ENCODE results near the gene STK24.

The STK24 gene

GRCh38 chr13:98549728-98550317 lies 27.1 kb downstream of the STK24 start:
- no peak for DNase-seq

GRCh38 chr13:98549006-98549727 lies 27.7 kb downstream of the STK24 start:
- DNase-seq, result no peak

GRCh38 chr13:98548230-98548629 lies 28.7 kb downstream of the STK24 start:
- no peak for DNase-seq

GRCh38 chr13:98547455-98547854 lies 29.5 kb downstream of the STK24 start:
- no peak for DNase-seq

- DNase-seq, result no peak
Measured at GRCh38 chr13:98546402-98546801, 30.5 kb downstream of the STK24 start.

- DNase-seq, result no peak
Measured at GRCh38 chr13:98544104-98544710, 32.7 kb downstream of the STK24 start.

GRCh38 chr13:98543378-98544103 lies 33.4 kb downstream of the STK24 start:
- no peak for DNase-seq

GRCh38 chr13:98542568-98543377 lies 34.1 kb downstream of the STK24 start:
- no peak for DNase-seq

- no peak for DNase-seq
Measured at GRCh38 chr13:98541701-98542203, 35.2 kb downstream of the STK24 start.

GRCh38 chr13:98541191-98541590 lies 35.7 kb downstream of the STK24 start:
- no peak for DNase-seq

GRCh38 chr13:98540476-98540875 lies 36.4 kb downstream of the STK24 start:
- DNase-seq, result no peak

GRCh38 chr13:98539666-98540065 lies 37.2 kb downstream of the STK24 start:
- no peak for DNase-seq

- no peak for DNase-seq
Measured at GRCh38 chr13:98538876-98539275, 38.0 kb downstream of the STK24 start.

GRCh38 chr13:98537740-98538139 lies 39.2 kb downstream of the STK24 start:
- DNase-seq, result no peak

GRCh38 chr13:98537306-98537705 lies 39.6 kb downstream of the STK24 start:
- DNase-seq, result no peak

GRCh38 chr13:98536729-98537128 lies 40.2 kb downstream of the STK24 start:
- DNase-seq, result no peak

- DNase-seq, result no peak
Measured at GRCh38 chr13:98535501-98536354, 41.2 kb downstream of the STK24 start.

- DNase-seq, result no peak
Measured at GRCh38 chr13:98534821-98535220, 42.1 kb downstream of the STK24 start.

- no peak for DNase-seq
Measured at GRCh38 chr13:98533912-98534311, 43.0 kb downstream of the STK24 start.

GRCh38 chr13:98532254-98532653 lies 44.7 kb downstream of the STK24 start:
- DNase-seq, result no peak

GRCh38 chr13:98530217-98530616 lies 46.7 kb downstream of the STK24 start:
- no peak for DNase-seq

- no peak for DNase-seq
Measured at GRCh38 chr13:98529171-98529570, 47.7 kb downstream of the STK24 start.
